Fibroblast of pulmonary artery (primary cell): ENCODE data around the gene IL19.

Experiments
- DNase-seq: peaks from one replicate; pipeline ENCODE4 v3.0.0-alpha.2; 2010; ENCODE audit warnings: low read depth
- H3K4me3 ChIP-seq: replicated peaks from 2 replicates; pipeline ENCODE4 v1.5.1; 2011; ENCODE audit warnings: low read depth, mild to moderate bottlenecking, control low read depth, low read length, moderate library complexity
- TF ChIP-seq, protein P1 (sequence below): IDR thresholded peaks from 2 replicates; pipeline ENCODE4 v1.5.1; 2011; ENCODE audit warnings: mild to moderate bottlenecking, control low read depth, low read length, inconsistent platforms; ENCODE audit errors: missing control alignments

IL19 gene

DNA sequence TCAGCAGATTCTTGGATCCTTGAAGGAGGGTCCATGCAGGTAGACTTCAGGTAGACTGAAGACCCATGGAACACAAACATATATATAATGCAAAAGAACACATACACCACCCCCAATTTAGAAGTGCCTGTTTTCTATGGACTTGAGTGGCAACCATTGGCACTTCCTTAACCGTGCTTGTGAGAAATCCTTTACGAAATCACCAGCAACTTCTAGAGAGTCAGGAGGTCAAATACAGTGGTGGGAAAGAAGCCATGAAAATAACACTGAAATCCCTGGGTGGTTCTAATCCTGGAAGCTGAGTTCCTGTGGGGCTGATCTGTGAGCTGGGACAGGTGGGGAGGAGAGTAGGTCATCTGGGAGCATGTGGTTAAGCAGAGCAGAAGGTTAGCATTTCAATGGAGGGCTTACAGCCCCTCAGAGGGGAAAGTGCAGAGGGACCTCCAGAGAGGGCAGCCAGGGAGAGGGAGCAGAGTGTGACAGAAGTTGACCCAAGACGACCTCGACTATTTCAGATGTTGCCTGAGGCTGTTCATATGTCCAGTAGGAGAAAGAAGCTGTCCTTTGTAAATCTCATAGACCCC, 14.7 kb downstream of the IL19 start:
- no peak for DNase-seq
- no peak overlapping the region for H3K4me3 ChIP-seq
- TF ChIP-seq, protein P1, sequence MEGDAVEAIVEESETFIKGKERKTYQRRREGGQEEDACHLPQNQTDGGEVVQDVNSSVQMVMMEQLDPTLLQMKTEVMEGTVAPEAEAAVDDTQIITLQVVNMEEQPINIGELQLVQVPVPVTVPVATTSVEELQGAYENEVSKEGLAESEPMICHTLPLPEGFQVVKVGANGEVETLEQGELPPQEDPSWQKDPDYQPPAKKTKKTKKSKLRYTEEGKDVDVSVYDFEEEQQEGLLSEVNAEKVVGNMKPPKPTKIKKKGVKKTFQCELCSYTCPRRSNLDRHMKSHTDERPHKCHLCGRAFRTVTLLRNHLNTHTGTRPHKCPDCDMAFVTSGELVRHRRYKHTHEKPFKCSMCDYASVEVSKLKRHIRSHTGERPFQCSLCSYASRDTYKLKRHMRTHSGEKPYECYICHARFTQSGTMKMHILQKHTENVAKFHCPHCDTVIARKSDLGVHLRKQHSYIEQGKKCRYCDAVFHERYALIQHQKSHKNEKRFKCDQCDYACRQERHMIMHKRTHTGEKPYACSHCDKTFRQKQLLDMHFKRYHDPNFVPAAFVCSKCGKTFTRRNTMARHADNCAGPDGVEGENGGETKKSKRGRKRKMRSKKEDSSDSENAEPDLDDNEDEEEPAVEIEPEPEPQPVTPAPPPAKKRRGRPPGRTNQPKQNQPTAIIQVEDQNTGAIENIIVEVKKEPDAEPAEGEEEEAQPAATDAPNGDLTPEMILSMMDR, result no peak

GRCh38 chr1:206786212-206786886, 15.8 kb downstream of the IL19 start:
- H3K4me3 ChIP-seq, result no peak overlapping the region
- DNase-seq, result no peak
- TF ChIP-seq, protein P1, result no peak

DNA sequence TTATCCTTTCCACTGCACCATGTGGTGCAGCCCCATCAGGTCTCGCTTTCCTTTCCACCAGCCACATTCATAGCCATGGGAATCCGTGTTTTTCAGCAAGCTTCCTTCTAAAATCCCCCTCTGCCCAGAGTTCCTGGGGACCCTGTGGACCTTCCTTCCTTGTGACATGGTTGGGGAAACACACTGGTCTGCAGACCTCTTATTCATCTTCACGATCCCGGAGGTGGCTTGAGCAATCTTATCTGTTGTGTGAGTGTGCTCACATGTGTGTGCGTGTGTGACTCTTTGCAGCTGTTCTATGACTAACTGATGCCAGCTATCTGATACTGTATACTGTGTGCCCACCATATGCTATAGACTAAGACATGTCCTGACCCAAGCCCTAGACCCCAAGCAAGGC, 17.3 kb downstream of the IL19 start:
- no peak for DNase-seq
- TF ChIP-seq, protein P1, result no peak
- H3K4me3 ChIP-seq, result no peak overlapping the region

GRCh38 chr1:206788487-206789050, 18.0 kb downstream of the IL19 start:
- no peak overlapping the region for H3K4me3 ChIP-seq
- no peak for DNase-seq
- TF ChIP-seq, protein P1, result no peak

GRCh38 chr1:206790502-206791250, 20.1 kb downstream of the IL19 start:
- TF ChIP-seq, protein P1, result no peak
- no peak overlapping the region for H3K4me3 ChIP-seq
- DNase-seq, result no peak

DNA sequence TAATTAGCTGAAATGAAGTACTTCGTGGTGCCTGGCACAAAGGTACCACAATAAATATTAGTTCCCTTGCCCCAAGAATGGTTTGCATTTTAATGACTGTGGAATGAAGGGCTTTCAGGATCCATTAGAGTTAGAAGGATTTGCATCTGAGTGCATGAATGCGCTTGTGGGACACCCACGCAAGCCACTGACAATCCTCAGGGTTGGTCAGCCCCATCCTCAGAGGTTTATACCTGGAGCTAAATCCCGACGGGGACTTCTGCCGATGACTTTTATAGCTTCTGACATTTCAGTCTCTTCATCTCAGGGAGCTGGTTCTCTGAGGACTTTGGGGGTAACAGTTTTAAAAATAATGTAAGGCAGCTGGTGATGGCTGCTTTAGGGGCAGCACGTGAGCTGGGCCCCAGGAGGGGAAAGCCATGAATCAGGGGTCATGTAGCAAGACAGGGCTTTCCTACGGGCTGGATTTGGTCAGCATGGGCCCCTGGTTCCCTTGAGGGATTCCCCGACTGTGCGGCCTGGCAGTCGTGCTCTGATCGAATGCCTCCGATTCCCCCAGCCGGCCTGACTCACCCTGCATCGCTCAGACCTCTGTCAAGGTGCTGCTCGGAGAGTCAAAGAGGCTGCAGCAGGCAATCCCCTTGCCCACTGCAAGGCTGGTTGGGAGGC, 22.5 kb downstream of the IL19 start:
- TF ChIP-seq, protein P1, result no peak
- DNase-seq, result no peak
- H3K4me3 ChIP-seq, result no peak overlapping the region
